GM12878 (cell line): Measurements from ENCODE around the gene PTPRS. TPM values are rescaled to one million over a fixed set of nuclear protein-coding genes. Genes with fewer than 3 reads are reported as not detected.

Source experiments
- ASH2L ChIP-seq: fragments of 300-600, 200-600 bp; sonication (generic); IDR thresholded peaks from 2 replicates; pipeline ENCODE4 v1.6.1; 2017; ENCODE audit warnings: low read depth, mild to moderate bottlenecking, borderline replicate concordance
- CHD4 ChIP-seq: fragments of 200-600 bp; sonication (generic); IDR thresholded peaks from 2 replicates; pipeline ENCODE4 v1.6.1; 2016; ENCODE audit warnings: mild to moderate bottlenecking
- MEF2B ChIP-seq: fragments of 450-650 bp; IDR thresholded peaks from 2 replicates; pipeline ENCODE4 v1.6.1; 2018; ENCODE audit warnings: mild to moderate bottlenecking, moderate library complexity; ENCODE audit not compliant: partially characterized antibody, poor library complexity, severe bottlenecking
- MXI1 ChIP-seq: fragments of 150-350 bp; IDR thresholded peaks from 2 replicates; pipeline ENCODE4 v1.6.1; 2011; ENCODE audit warnings: low read depth, mild to moderate bottlenecking, inconsistent platforms, low read length, improper control_type of control experiment
- MYC ChIP-seq: IDR thresholded peaks from 2 replicates; pipeline ENCODE4 v1.6.1; 2011; ENCODE audit warnings: mild to moderate bottlenecking, low read length, moderate library complexity, inconsistent platforms; ENCODE audit not compliant: insufficient read depth, insufficient replicate concordance, insufficient read length, severe bottlenecking
- NFXL1 ChIP-seq: fragments of 450-650 bp; IDR thresholded peaks from 2 replicates; pipeline ENCODE4 v1.6.1; 2017; ENCODE audit warnings: antibody characterized with exemption, mild to moderate bottlenecking, borderline replicate concordance
- RBBP5 ChIP-seq: fragments of 200-600 bp; sonication (generic); conservative IDR thresholded peaks from 2 replicates; pipeline ENCODE4 v1.6.1; 2016
- RFX5 ChIP-seq: IDR thresholded peaks from 2 replicates; pipeline ENCODE4 v1.6.1; 2011; ENCODE audit warnings: low read depth, low read length, improper control_type of control experiment
- RUNX3 ChIP-seq: IDR thresholded peaks from 2 replicates; pipeline ENCODE4 v1.6.1; 2012; ENCODE audit warnings: low read length, inconsistent platforms
- SRF ChIP-seq, 2 experiments: IDR thresholded peaks; 2 replicates each; pipeline ENCODE4 v1.6.1; 2011; ENCODE audit warnings: low read depth in 2 of 2, low read length in 2 of 2, mild to moderate bottlenecking in 1 of 2, moderate library complexity in 1 of 2
- TCF7 ChIP-seq: IDR thresholded peaks from 2 replicates; pipeline ENCODE4 v1.6.1; 2014; ENCODE audit warnings: antibody characterized with exemption, borderline replicate concordance
- ZNF24 ChIP-seq: fragments of 450-650 bp; IDR thresholded peaks from 2 replicates; pipeline ENCODE4 v1.6.1; 2017; ENCODE audit warnings: antibody characterized with exemption, mild to moderate bottlenecking
- ZNF622 ChIP-seq: fragments of 450-650 bp; IDR thresholded peaks from 2 replicates; pipeline ENCODE4 v1.6.1; 2017; ENCODE audit warnings: mild to moderate bottlenecking, inconsistent platforms
- polyA plus RNA-seq, 11 experiments: library from polyadenylated mRNA; depleted of rRNA in 4 of 11; unstranded in 6 of 11; stranded (reverse) in 5 of 11; fragments of >200 nt; fragmentation: Nextera tagmentation in 4 of 11; fragmentation: Illumina TruSeq in 1 of 11; extraction: Ambion mirVana in 4 of 11; extraction: Trizol in 1 of 11; gene quantifications; 1 replicate in 1 of 11; 2 replicates in 10 of 11; pipeline versions ENCODE4 v1.2.1 to v1.2.3, GENCODE V29; 2011 to 2016; ENCODE audit warnings: inconsistent platforms in 2 of 11, missing spikeins in 2 of 11, low read depth in 1 of 11
- total RNA-seq, 4 experiments: library from RNA; depleted of rRNA in 3 of 4; stranded (reverse); fragments of >200 nt in 3 of 4; fragmentation: Illumina TruSeq in 1 of 4; extraction: Trizol in 1 of 4; gene quantifications; 2 replicates each; pipeline versions ENCODE4 v1.2.1 to v1.2.3, GENCODE V29; 2013 to 2021
- TF ChIP-seq, protein P1 (sequence below): IDR thresholded peaks from 2 replicates; pipeline ENCODE4 v1.6.1; 2012; ENCODE audit warnings: low read depth, low read length, improper control_type of control experiment
- TF ChIP-seq, protein P2 (sequence below): IDR thresholded peaks from 2 replicates; pipeline ENCODE4 v1.6.1; 2012; ENCODE audit warnings: low read length, inconsistent platforms
- TF ChIP-seq, protein P3 (sequence below): fragments of 450-650 bp; IDR thresholded peaks from 2 replicates; pipeline ENCODE4 v1.6.1; 2016; ENCODE audit warnings: mild to moderate bottlenecking, moderate library complexity, borderline replicate concordance
- TF ChIP-seq, protein P4 (sequence below): fragments of 450-650 bp; IDR thresholded peaks from 2 replicates; pipeline ENCODE4 v1.6.1; 2017; ENCODE audit warnings: borderline replicate concordance
- TF ChIP-seq, protein P5 (sequence below): IDR thresholded peaks from 2 replicates; pipeline ENCODE4 v1.6.1; 2012; ENCODE audit warnings: low read depth, low read length, improper control_type of control experiment

Gene PTPRS
- total and polyA plus RNA-seq, 10 of the 15 experiments (the other 5 are each of a cell fraction or from before 2014, with no cell fraction given): 0.09 to 32.1 (median 0.71) TPM

DNA sequence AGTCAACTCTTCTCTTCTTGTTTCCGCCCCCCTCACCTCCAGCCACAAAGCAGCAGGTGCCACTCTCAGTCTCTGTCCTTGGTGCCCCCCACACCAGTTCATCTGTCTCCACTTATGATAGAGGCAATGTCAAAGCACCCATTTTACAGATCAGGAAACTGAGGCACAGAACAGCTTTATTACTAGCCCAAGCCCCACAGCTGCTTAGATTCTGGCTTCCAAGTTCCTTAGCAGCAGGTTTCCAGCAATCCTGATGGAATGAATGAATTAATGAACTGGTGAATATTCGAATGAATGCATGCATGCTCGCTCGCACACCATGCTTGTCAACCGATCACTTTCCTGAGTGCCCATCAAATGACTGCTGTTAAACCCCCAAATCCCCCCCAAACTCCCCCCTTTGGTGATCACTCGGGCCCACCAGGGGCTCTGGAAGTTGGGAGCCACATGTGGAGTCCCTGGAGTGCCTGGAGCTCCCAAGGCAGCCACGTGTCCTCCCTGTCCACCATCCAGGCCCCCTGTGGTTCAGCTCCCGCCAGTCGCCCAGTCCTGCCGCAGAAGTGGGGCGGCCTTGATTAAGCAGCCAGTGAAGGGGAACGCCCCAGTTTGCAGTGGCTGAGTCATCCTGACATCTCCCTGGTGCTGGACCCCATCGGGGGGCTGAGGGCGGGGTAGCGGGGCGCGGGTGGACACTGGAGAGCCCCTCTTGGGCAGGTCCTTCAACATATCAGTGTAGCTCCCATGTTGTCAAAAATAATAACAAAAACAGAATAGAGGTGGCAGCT lies 6.8 kb downstream of the PTPRS start (continued):
- TF ChIP-seq, protein P1, sequence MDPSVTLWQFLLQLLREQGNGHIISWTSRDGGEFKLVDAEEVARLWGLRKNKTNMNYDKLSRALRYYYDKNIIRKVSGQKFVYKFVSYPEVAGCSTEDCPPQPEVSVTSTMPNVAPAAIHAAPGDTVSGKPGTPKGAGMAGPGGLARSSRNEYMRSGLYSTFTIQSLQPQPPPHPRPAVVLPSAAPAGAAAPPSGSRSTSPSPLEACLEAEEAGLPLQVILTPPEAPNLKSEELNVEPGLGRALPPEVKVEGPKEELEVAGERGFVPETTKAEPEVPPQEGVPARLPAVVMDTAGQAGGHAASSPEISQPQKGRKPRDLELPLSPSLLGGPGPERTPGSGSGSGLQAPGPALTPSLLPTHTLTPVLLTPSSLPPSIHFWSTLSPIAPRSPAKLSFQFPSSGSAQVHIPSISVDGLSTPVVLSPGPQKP: no peak
- TF ChIP-seq RBBP5 (no peak), NFXL1 (no peak), RFX5 (no peak), MYC (no peak), SRF (IDR thresholded peaks at IDR 0.05; ENCODE audit: low read depth in 2 of 2, low read length in 2 of 2) (no peak), ASH2L (no peak), CHD4 (no peak), MXI1 (no peak), RUNX3 (peak; percentile 28; the same call in 1 of the 2 replicates), TCF7 (no peak), ZNF24 (peak; percentile 38; the same call in 1 of the 2 replicates), ZNF622 (no peak), MEF2B (no peak)
- TF ChIP-seq, protein P2, sequence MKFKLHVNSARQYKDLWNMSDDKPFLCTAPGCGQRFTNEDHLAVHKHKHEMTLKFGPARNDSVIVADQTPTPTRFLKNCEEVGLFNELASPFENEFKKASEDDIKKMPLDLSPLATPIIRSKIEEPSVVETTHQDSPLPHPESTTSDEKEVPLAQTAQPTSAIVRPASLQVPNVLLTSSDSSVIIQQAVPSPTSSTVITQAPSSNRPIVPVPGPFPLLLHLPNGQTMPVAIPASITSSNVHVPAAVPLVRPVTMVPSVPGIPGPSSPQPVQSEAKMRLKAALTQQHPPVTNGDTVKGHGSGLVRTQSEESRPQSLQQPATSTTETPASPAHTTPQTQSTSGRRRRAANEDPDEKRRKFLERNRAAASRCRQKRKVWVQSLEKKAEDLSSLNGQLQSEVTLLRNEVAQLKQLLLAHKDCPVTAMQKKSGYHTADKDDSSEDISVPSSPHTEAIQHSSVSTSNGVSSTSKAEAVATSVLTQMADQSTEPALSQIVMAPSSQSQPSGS: no peak
- TF ChIP-seq, protein P3, sequence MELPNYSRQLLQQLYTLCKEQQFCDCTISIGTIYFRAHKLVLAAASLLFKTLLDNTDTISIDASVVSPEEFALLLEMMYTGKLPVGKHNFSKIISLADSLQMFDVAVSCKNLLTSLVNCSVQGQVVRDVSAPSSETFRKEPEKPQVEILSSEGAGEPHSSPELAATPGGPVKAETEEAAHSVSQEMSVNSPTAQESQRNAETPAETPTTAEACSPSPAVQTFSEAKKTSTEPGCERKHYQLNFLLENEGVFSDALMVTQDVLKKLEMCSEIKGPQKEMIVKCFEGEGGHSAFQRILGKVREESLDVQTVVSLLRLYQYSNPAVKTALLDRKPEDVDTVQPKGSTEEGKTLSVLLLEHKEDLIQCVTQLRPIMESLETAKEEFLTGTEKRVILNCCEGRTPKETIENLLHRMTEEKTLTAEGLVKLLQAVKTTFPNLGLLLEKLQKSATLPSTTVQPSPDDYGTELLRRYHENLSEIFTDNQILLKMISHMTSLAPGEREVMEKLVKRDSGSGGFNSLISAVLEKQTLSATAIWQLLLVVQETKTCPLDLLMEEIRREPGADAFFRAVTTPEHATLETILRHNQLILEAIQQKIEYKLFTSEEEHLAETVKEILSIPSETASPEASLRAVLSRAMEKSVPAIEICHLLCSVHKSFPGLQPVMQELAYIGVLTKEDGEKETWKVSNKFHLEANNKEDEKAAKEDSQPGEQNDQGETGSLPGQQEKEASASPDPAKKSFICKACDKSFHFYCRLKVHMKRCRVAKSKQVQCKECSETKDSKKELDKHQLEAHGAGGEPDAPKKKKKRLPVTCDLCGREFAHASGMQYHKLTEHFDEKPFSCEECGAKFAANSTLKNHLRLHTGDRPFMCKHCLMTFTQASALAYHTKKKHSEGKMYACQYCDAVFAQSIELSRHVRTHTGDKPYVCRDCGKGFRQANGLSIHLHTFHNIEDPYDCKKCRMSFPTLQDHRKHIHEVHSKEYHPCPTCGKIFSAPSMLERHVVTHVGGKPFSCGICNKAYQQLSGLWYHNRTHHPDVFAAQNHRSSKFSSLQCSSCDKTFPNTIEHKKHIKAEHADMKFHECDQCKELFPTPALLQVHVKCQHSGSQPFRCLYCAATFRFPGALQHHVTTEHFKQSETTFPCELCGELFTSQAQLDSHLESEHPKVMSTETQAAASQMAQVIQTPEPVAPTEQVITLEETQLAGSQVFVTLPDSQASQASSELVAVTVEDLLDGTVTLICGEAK: no peak
- TF ChIP-seq, protein P4, sequence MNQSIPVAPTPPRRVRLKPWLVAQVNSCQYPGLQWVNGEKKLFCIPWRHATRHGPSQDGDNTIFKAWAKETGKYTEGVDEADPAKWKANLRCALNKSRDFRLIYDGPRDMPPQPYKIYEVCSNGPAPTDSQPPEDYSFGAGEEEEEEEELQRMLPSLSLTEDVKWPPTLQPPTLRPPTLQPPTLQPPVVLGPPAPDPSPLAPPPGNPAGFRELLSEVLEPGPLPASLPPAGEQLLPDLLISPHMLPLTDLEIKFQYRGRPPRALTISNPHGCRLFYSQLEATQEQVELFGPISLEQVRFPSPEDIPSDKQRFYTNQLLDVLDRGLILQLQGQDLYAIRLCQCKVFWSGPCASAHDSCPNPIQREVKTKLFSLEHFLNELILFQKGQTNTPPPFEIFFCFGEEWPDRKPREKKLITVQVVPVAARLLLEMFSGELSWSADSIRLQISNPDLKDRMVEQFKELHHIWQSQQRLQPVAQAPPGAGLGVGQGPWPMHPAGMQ: no peak
- TF ChIP-seq, protein P5, sequence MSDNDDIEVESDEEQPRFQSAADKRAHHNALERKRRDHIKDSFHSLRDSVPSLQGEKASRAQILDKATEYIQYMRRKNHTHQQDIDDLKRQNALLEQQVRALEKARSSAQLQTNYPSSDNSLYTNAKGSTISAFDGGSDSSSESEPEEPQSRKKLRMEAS: no peak
